A673 (cell line): ENCODE results near the gene TACC2. TPM values are rescaled to one million over a fixed set of nuclear protein-coding genes. Genes with fewer than 3 reads are reported as not detected.

Experiments
- BruUV-seq: library from RNA; stranded (reverse); fragments of 400-500 nt; replicated peaks from 2 replicates; lab custom pipeline; 2021; lab: Mats Ljungman, UMichigan
- CTCF ChIA-PET: fragments of 300-600 bp; sonication (Branson Sonifier 250); formaldehyde crosslinking; loops from one replicate; lab custom pipeline; 2022; ENCODE audit warnings: antibody characterized with exemption; lab: Charles Lee
- POLR2A ChIA-PET: fragments of 300-600 bp; sonication (Branson Sonifier 250); formaldehyde crosslinking; loops from one replicate; lab custom pipeline; 2022; ENCODE audit warnings: antibody characterized with exemption; ENCODE audit not compliant: low non-redundant PET; lab: Charles Lee
- DNase-seq: peaks from one replicate; pipeline ENCODE4 v3.0.0-alpha.2; 2015; ENCODE audit warnings: low spot score
- H3K27ac ChIP-seq: fragments of 200-600 bp; sonication (generic); 2 replicates; pipeline ENCODE4 v1.5.1; 2016; ENCODE audit warnings: mixed run types, low read depth, mild to moderate bottlenecking, mixed read lengths, antibody characterized with exemption, low read length; ENCODE audit not compliant: poor library complexity, severe bottlenecking
- H3K27me3 ChIP-seq: fragments of 200-600 bp; sonication (generic); replicated peaks from 2 replicates; pipeline ENCODE4 v1.6.1; 2017; ENCODE audit warnings: mixed run types, low read depth, mild to moderate bottlenecking, mixed read lengths, antibody characterized with exemption, low read length; ENCODE audit not compliant: insufficient read depth, poor library complexity
- H3K36me3 ChIP-seq: fragments of 200-600 bp; sonication (generic); 2 replicates; pipeline ENCODE4 v1.6.1; 2016; ENCODE audit warnings: mixed run types, mild to moderate bottlenecking, mixed read lengths, antibody characterized with exemption, low read length; ENCODE audit not compliant: insufficient read depth, poor library complexity, severe bottlenecking
- H3K4me1 ChIP-seq: fragments of 200-600 bp; sonication (generic); 2 replicates; pipeline ENCODE4 v1.6.1; 2017; ENCODE audit warnings: mixed run types, mild to moderate bottlenecking, mixed read lengths, antibody characterized with exemption, low read length; ENCODE audit not compliant: insufficient read depth, poor library complexity, severe bottlenecking
- H3K4me3 ChIP-seq: fragments of 200-600 bp; sonication (generic); 2 replicates; pipeline ENCODE4 v1.5.1; 2016; ENCODE audit warnings: low read depth, mixed run types, mild to moderate bottlenecking, mixed read lengths, low read length; ENCODE audit not compliant: poor library complexity, severe bottlenecking
- H3K9me3 ChIP-seq: fragments of 200-600 bp; sonication (generic); 2 replicates; pipeline ENCODE4 v1.6.1; 2016; ENCODE audit warnings: mixed run types, low read depth, mild to moderate bottlenecking, mixed read lengths, antibody characterized with exemption, low read length; ENCODE audit not compliant: poor library complexity, severe bottlenecking
- EZH2 ChIP-seq: fragments of 200-600 bp; sonication (generic); IDR thresholded peaks from 2 replicates; pipeline ENCODE4 v1.6.1; 2017; ENCODE audit warnings: borderline replicate concordance, low read depth, mild to moderate bottlenecking, mixed read lengths, antibody characterized with exemption, low read length; ENCODE audit not compliant: poor library complexity, severe bottlenecking
- intact Hi-C: fragments of 100-400 bp; cut with micrococcal nuclease; formaldehyde crosslinking; loops from one replicate; pipeline ENCODE4 v1.10.0; 2022; ENCODE audit not compliant: unreplicated experiment
- total RNA-seq: library from RNA; stranded (reverse); gene quantifications from 2 replicates; pipeline ENCODE4 v1.2.3, GENCODE V29; 2021
- TF ChIP-seq, protein P1 (sequence below): fragments of 300-800, 200-600 bp; sonication (generic); conservative IDR thresholded peaks from 2 replicates; pipeline ENCODE4 v1.5.1; 2017; ENCODE audit warnings: low read depth, mild to moderate bottlenecking, antibody characterized with exemption, low read length, moderate library complexity, mixed read lengths

TACC2 gene
- total RNA-seq, 1 experiment from 2014 or later: 0.62 TPM

DNA sequence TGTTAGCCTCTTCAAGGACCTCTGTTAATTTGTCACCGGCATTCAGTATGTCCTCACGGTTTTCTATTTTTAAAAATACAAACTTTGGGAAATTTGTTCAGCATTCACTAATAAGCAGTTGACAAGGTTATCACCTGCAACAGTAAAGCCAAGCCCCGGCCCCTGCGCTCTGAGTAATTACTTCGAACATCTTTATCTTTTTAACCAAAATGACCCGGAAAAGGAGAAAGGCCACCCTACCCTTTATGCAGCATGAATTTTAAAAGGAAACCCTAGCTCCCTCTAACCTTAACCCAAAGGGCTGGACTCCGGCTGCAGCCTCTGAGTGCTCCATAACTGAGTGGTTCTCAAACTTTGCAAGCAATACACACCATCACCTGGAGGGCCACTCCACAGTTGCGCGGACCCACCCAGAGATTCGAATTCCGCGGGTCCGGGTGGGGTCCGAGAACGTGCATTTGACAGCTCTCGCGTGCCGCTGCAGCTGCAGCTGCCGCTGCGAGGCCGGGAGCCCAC lies 14.9 kb upstream of the TACC2 start:
- CTCF ChIA-PET: no interaction called here
- no peak for DNase-seq
- H3K4me3 ChIP-seq: peak overlapping the region; percentile 98
- peaks cover 21% of the 10 kb centered on the region for H3K36me3 ChIP-seq
- H3K27ac ChIP-seq: peak overlapping the region; percentile 95
- no TSS peak for BruUV-seq
- intact Hi-C loops: no loop called here
- peaks cover 6% of the 10 kb centered on the region for H3K4me1 ChIP-seq
- POLR2A ChIA-PET: no interaction called here
- H3K27me3 ChIP-seq: no peaks in the 10 kb centered on the region
- no peak for TF ChIP-seq EZH2
- TF ChIP-seq, protein P1, sequence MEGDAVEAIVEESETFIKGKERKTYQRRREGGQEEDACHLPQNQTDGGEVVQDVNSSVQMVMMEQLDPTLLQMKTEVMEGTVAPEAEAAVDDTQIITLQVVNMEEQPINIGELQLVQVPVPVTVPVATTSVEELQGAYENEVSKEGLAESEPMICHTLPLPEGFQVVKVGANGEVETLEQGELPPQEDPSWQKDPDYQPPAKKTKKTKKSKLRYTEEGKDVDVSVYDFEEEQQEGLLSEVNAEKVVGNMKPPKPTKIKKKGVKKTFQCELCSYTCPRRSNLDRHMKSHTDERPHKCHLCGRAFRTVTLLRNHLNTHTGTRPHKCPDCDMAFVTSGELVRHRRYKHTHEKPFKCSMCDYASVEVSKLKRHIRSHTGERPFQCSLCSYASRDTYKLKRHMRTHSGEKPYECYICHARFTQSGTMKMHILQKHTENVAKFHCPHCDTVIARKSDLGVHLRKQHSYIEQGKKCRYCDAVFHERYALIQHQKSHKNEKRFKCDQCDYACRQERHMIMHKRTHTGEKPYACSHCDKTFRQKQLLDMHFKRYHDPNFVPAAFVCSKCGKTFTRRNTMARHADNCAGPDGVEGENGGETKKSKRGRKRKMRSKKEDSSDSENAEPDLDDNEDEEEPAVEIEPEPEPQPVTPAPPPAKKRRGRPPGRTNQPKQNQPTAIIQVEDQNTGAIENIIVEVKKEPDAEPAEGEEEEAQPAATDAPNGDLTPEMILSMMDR: no peak
- H3K9me3 ChIP-seq: peaks cover 12% of the 10 kb centered on the region

DNA sequence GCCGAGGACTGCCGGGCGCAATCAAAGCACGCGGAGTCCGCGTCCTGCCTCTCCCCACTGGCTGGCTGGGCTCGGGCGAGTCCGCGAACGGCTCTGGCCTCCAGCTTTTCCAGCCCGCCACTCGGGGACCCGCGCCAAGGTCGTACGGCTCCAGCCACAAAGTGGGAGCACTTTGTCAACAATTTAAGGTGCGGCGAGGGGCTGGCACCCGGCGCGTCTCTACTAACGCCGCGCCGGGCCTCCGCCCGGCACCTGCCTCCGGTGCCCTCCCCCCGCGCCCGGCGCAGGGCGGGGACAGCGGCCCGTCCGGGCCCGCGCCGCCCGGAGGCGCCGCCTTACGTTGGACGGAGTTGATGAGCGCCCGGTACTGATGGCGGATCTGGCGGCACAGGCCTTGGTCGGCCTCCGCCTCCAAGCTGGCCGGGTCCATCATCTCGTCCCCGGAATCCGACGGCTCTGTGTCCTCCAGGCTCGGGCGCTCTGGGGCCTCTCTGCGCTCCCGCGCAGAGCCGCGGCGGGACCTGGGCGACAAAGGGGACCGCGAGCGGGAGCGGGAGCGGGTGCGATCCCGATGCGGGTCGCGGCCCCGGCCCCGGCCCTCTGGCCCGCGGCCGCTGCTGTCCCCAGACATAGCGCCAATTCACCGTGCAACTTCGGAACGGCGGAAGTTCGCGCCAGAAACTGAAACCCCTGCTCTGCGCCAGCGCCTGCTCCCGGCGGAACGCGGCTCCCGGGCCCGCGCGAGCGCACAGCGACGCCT lies 14.2 kb upstream of the TACC2 start, which contains the start of gene NSMCE4A:
Gene NSMCE4A, minus strand, starts transcription at position 683 of the 760 bp plus-strand sequence. Its CDS starts 52 bp downstream, at position 631.
- CTCF ChIA-PET: interaction anchor here (0.6 to 1.1 kb wide), 3 partner anchors 42 to 911 kb away, joined by 3 to 7 read pairs (median 5); no protein-coding TSS in a partner anchor
- intact Hi-C loops: no loop called here
- Histone ChIP-seq H3K4me1 (peaks cover 6% of the 10 kb centered on the region), H3K36me3 (peaks cover 16% of the 10 kb centered on the region), H3K9me3 (peaks cover 12% of the 10 kb centered on the region), H3K27ac (peak within 1 kb of the TSS; percentile 95), H3K27me3 (no peaks in the 10 kb centered on the region), H3K4me3 (peak within 1 kb of the TSS; percentile 98)
- BruUV-seq: no TSS peak
- no peak for TF ChIP-seq EZH2
- TF ChIP-seq, protein P1: peak; percentile 66
- DNase-seq: peak; percentile 91
- POLR2A ChIA-PET: no interaction called here

- Histone ChIP-seq H3K4me1 (peaks cover 6% of the 10 kb centered on the region), H3K27me3 (no peaks in the 10 kb centered on the region), H3K27ac (peak overlapping the region; percentile 95), H3K36me3 (peaks cover 11% of the 10 kb centered on the region), H3K9me3 (peaks cover 12% of the 10 kb centered on the region), H3K4me3 (peak overlapping the region; percentile 98)
- DNase-seq: no peak
- TF ChIP-seq EZH2: no peak
- TF ChIP-seq, protein P1: no peak
- no TSS peak for BruUV-seq
- ChIA-PET POLR2A (interaction anchor here (0.5 kb wide), 1 partner anchor 536 kb away, joined by 4 read pairs; no protein-coding TSS in a partner anchor), CTCF (interaction anchor here (0.6 to 1.1 kb wide), 3 partner anchors 43 to 912 kb away, joined by 3 to 7 read pairs (median 5); no protein-coding TSS in a partner anchor)
- intact Hi-C loops: no loop called here
These were observed 13.5 kb upstream of the TACC2 start for GRCh38 chr10:121975295-121976086.
